Measurements from ENCODE around the gene CPSF3.
A peak's percentile ranks its signal among the peaks of the same experiment; 100 is the strongest.

Gene CPSF3

DNA sequence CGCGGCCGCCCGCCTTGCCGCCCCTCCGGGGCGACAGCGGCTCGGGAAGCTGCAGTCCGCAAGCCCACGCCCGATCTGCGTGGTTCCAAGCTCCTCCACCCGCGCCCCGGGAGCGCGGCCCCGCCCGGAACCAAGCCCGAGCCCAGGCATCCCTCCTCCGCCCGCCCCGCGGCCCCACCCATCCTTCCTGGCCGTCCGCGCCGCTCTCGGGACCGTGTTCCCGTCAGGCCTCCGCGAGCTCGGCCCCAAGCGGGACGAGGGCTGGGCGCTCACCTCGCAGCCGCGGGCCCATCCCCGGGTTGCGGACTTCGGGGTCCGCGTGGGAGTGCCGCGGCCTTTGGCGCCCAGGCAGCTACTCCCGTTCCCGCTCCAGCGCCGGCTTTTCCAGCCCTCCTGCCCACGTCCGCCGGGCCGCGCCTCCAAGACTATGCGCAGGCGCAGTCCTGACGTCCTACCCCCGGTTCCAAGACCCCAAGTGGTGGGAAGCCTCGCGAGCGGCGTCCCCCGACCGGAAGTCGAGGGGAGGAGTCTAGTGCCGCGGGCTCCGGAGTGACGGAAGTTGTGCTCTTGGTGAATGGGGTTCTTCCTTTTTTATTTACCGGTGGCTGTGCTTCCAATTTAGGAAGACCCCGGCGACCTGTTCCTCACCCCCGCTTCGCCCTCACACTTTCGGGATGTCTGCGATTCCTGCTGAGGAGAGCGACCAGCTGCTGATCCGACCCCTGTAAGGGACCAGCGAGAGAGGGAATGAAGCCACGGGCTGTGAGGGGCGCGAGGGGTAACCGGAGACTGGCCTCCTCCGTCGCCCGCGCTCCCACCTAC is at the start of gene CPSF3, which contains the start of gene ITGB1BP1:
CPSF3 (plus strand) TSS at position 555 of the 822 bp plus-strand sequence; CDS start at position 675, 120 bp downstream.
ITGB1BP1 (minus strand) TSS at position 429 of the 822 bp plus-strand sequence. CDS start 4,831 bp downstream, outside the sequence.
- peak within 1 kb of the TSS; percentile 93 for H2AFZ ChIP-seq (ENCODE audit: low read depth, low read length, severe bottlenecking)
- H3K4me3 ChIP-seq (ENCODE audit: insufficient read depth, low read length, poor library complexity, severe bottlenecking): peak within 1 kb of the TSS; percentile 99
- peak within 1 kb of the TSS; percentile 69 for H3K27ac ChIP-seq (ENCODE audit: low read depth, low read length)
- H3K9me3 ChIP-seq (ENCODE audit: insufficient read depth, low read length): no peaks in the 10 kb centered on the region
- no peaks in the 10 kb centered on the region for H3F3A ChIP-seq (ENCODE audit: insufficient read depth)
- peak within 1 kb of the TSS; percentile 82 for H3K4me2 ChIP-seq (ENCODE audit: low read depth, low read length, poor library complexity, severe bottlenecking)
- no peaks in the 10 kb centered on the region for H3K36me3 ChIP-seq (ENCODE audit: low read length)
- H4K20me1 ChIP-seq (ENCODE audit: low read depth, low read length): peaks cover 4% of the 10 kb centered on the region; the same call in 1 of the 2 replicates
- H3K9ac ChIP-seq (ENCODE audit: low read length): peak within 1 kb of the TSS; percentile 95
- no peaks in the 10 kb centered on the region for H3K27me3 ChIP-seq (ENCODE audit: low read length)
- TF ChIP-seq, protein P1, sequence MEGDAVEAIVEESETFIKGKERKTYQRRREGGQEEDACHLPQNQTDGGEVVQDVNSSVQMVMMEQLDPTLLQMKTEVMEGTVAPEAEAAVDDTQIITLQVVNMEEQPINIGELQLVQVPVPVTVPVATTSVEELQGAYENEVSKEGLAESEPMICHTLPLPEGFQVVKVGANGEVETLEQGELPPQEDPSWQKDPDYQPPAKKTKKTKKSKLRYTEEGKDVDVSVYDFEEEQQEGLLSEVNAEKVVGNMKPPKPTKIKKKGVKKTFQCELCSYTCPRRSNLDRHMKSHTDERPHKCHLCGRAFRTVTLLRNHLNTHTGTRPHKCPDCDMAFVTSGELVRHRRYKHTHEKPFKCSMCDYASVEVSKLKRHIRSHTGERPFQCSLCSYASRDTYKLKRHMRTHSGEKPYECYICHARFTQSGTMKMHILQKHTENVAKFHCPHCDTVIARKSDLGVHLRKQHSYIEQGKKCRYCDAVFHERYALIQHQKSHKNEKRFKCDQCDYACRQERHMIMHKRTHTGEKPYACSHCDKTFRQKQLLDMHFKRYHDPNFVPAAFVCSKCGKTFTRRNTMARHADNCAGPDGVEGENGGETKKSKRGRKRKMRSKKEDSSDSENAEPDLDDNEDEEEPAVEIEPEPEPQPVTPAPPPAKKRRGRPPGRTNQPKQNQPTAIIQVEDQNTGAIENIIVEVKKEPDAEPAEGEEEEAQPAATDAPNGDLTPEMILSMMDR (IDR thresholded peaks at IDR 0.05; ENCODE audit: insufficient read depth, low read length, poor library complexity, severe bottlenecking): no peak
- no peak for TF ChIP-seq EZH2phosphoT487 (conservative IDR thresholded peaks at IDR 0.05; ENCODE audit: low read length)
- H3K9me2 ChIP-seq (replicated peaks; ENCODE audit: insufficient read depth, low read length): no peaks in the 10 kb centered on the region
- H3K79me2 ChIP-seq (ENCODE audit: insufficient read depth, low read length): peaks cover 76% of the 10 kb centered on the region

DNA sequence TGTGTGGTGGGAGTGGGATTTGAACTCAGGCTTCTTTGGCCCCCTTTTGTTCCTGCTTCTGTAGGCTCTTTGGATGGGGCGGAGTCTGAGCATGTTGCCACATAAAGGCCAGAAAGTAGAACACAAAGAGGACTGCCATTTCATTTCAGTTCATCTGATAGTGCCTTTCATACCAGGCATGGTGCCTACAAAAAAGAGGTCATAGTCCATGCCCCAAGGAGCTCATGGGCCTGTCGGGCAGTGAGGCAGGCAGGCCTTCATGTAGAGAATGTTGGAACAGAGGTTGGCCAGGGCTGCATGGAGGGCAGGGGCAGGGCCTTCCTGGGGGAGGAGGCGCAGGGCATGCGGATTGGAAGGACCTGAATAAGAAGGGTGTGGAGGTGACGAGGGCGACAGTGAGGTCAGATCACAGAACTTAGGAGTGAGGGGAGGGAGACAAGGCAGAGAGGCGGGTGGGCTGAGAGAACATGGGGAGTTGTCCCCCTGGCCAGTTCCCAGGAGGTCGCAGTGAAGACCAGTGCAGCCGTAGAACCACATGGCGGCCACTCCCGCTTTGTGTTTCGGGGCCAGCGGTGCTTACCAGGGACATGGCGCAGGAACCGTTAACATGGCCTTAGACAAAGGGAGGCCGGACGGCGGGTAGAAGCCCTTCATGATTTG is 49.3 kb upstream of the CPSF3 start:
- Histone ChIP-seq H3K4me2 (ENCODE audit: low read depth, low read length, poor library complexity, severe bottlenecking) (no peak overlapping the region), H3F3A (ENCODE audit: insufficient read depth) (no peaks in the 10 kb centered on the region), H2AFZ (ENCODE audit: low read depth, low read length, severe bottlenecking) (no peak overlapping the region), H3K9me3 (ENCODE audit: insufficient read depth, low read length) (no peaks in the 10 kb centered on the region), H3K79me2 (ENCODE audit: insufficient read depth, low read length) (no peaks in the 10 kb centered on the region), H3K9ac (ENCODE audit: low read length) (no peak overlapping the region), H3K27me3 (ENCODE audit: low read length) (no peaks in the 10 kb centered on the region), H4K20me1 (ENCODE audit: low read depth, low read length) (no peaks in the 10 kb centered on the region), H3K36me3 (ENCODE audit: low read length) (no peaks in the 10 kb centered on the region), H3K9me2 (replicated peaks; ENCODE audit: insufficient read depth, low read length) (no peaks in the 10 kb centered on the region), H3K4me3 (ENCODE audit: insufficient read depth, low read length, poor library complexity, severe bottlenecking) (no peak overlapping the region), H3K27ac (ENCODE audit: low read depth, low read length) (no peak overlapping the region)
- TF ChIP-seq, protein P1 (IDR thresholded peaks at IDR 0.05; ENCODE audit: insufficient read depth, low read length, poor library complexity, severe bottlenecking): no peak
- TF ChIP-seq EZH2phosphoT487 (conservative IDR thresholded peaks at IDR 0.05; ENCODE audit: low read length): no peak

DNA sequence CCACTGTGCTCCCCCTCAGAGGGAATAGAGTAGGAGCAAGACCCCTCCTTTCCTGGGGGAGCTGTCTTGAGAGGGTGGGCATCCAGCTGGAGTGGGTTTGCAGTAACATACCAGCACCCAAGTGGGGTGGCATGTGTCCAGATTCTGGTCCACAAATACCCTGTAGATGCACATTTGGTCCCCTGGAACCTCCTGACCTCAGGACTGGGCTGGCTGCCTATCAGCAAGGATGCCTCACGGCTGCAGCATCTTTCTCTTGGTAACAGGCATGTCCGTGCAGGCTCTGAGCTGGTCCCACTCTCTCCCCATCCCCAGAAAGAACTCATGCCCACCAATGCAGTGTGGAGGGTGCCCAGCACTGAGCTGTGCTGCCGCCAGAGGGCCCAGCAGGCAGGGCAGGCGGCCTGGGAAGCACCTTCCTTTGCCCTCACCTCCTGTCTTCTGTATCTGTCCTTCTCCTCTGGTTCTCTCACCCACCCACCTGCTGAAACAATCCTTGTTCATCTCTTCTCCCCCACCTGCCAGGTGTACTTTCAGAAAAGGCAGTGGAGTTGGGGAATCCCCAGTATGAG is 47.5 kb upstream of the CPSF3 start:
- Histone ChIP-seq H3K9me2 (replicated peaks; ENCODE audit: insufficient read depth, low read length) (no peaks in the 10 kb centered on the region), H3K36me3 (ENCODE audit: low read length) (no peaks in the 10 kb centered on the region), H4K20me1 (ENCODE audit: low read depth, low read length) (no peaks in the 10 kb centered on the region), H3K27me3 (ENCODE audit: low read length) (no peaks in the 10 kb centered on the region), H3K79me2 (ENCODE audit: insufficient read depth, low read length) (no peaks in the 10 kb centered on the region), H3K4me3 (ENCODE audit: insufficient read depth, low read length, poor library complexity, severe bottlenecking) (no peak overlapping the region), H3F3A (ENCODE audit: insufficient read depth) (no peaks in the 10 kb centered on the region), H3K9ac (ENCODE audit: low read length) (no peak overlapping the region), H3K27ac (ENCODE audit: low read depth, low read length) (no peak overlapping the region), H3K9me3 (ENCODE audit: insufficient read depth, low read length) (no peaks in the 10 kb centered on the region), H3K4me2 (ENCODE audit: low read depth, low read length, poor library complexity, severe bottlenecking) (no peak overlapping the region), H2AFZ (ENCODE audit: low read depth, low read length, severe bottlenecking) (no peak overlapping the region)
- no peak for TF ChIP-seq EZH2phosphoT487 (conservative IDR thresholded peaks at IDR 0.05; ENCODE audit: low read length)
- TF ChIP-seq, protein P1 (IDR thresholded peaks at IDR 0.05; ENCODE audit: insufficient read depth, low read length, poor library complexity, severe bottlenecking): peak; percentile 39
